H1 (cell line): Measurements from ENCODE around the gene PI16. TPM values are rescaled to one million over a fixed set of nuclear protein-coding genes. Genes with fewer than 3 reads are reported as not detected.

Experiments used
- CTCF ChIA-PET: fragments of 300-600 bp; sonication (Branson Sonifier 250); formaldehyde crosslinking; loops from one replicate; lab custom pipeline; 2021; ENCODE audit not compliant: partially characterized antibody; lab: Charles Lee
- POLR2A ChIA-PET: fragments of 300-600 bp; sonication (Branson Sonifier 250); formaldehyde crosslinking; loops from one replicate; lab custom pipeline; 2021; ENCODE audit warnings: inconsistent platforms; ENCODE audit not compliant: partially characterized antibody; lab: Charles Lee
- DNase-seq, 2 experiments: peaks; one replicate each; pipeline versions ENCODE4 v3.0.0 to v3.0.0-alpha.2; 2010 to 2022; ENCODE audit warnings: low spot score in 2 of 2, low read depth in 1 of 2, mixed read lengths in 1 of 2
- FAIRE-seq: peaks from 2 replicates; lab custom pipeline; 2011; peaks lifted over from hg19 to GRCh38; lab: Jason Lieb, UNC
- H2AFZ ChIP-seq: 2 replicates; pipeline ENCODE4 v1.8.1; 2012; ENCODE audit warnings: low read length, inconsistent platforms
- H2AK5ac ChIP-seq: 2 replicates; pipeline ENCODE4 v1.6.1; 2013; ENCODE audit warnings: low read depth, low read length
- H2BK120ac ChIP-seq: replicated peaks from 2 replicates; pipeline ENCODE3; 2013; ENCODE audit warnings: low read depth, low read length, inconsistent platforms
- H2BK12ac ChIP-seq: 2 replicates; pipeline ENCODE4 v1.6.1; 2013; ENCODE audit warnings: low read depth, low read length
- H2BK15ac ChIP-seq: 2 replicates; pipeline ENCODE4 v1.6.1; 2013; ENCODE audit warnings: low read length
- H2BK20ac ChIP-seq: 2 replicates; pipeline ENCODE4 v1.6.1; 2013; ENCODE audit warnings: low read length
- H2BK5ac ChIP-seq: 2 replicates; pipeline ENCODE4 v1.6.1; 2013; ENCODE audit warnings: low read depth, low read length
- H3K14ac ChIP-seq: 2 replicates; pipeline ENCODE4 v1.6.1; 2013; ENCODE audit warnings: inconsistent platforms; ENCODE audit not compliant: insufficient read length
- H3K18ac ChIP-seq: 2 replicates; pipeline ENCODE4 v1.6.1; 2013; ENCODE audit warnings: low read length; ENCODE audit errors: extremely low read depth
- H3K23ac ChIP-seq: 2 replicates; pipeline ENCODE4 v1.6.1; 2013; ENCODE audit warnings: inconsistent platforms; ENCODE audit not compliant: insufficient read length
- H3K23me2 ChIP-seq: 2 replicates; pipeline ENCODE4 v1.6.1; 2013; ENCODE audit warnings: low read depth, low read length
- H3K27ac ChIP-seq: 2 replicates; pipeline ENCODE4 v1.6.1; 2011; ENCODE audit warnings: low read depth, low read length, inconsistent platforms
- H3K27me3 ChIP-seq, 4 experiments: replicated peaks in 1 of 4; 1 replicate in 1 of 4; 2 replicates in 3 of 4; pipeline versions ENCODE4 v1.6.1 to v1.8.1; 2011 to 2013; ENCODE audit warnings: low read length in 3 of 4, mild to moderate bottlenecking in 3 of 4, inconsistent platforms in 2 of 4, mixed read lengths in 2 of 4, moderate library complexity in 1 of 4; ENCODE audit not compliant: control insufficient read depth in 3 of 4, insufficient read depth in 3 of 4; ENCODE audit errors: extremely low read depth in 1 of 4
- H3K36me3 ChIP-seq, 4 experiments: 2 replicates each; pipeline versions ENCODE4 v1.6.1 to v1.8.1; 2011 to 2013; ENCODE audit warnings: mild to moderate bottlenecking in 4 of 4, low read length in 3 of 4, moderate library complexity in 2 of 4, control low read depth in 1 of 4, inconsistent platforms in 1 of 4; ENCODE audit not compliant: insufficient read depth in 4 of 4, control insufficient read depth in 2 of 4
- H3K4ac ChIP-seq: replicated peaks from 2 replicates; pipeline ENCODE3; 2013; ENCODE audit warnings: low read length, low read depth, mixed read lengths, inconsistent platforms; ENCODE audit not compliant: insufficient read length
- H3K4me1 ChIP-seq, 4 experiments: replicated peaks in 1 of 4; 1 replicate in 1 of 4; 2 replicates in 3 of 4; pipeline versions ENCODE4 v1.6.1 to v1.8.1; 2011 to 2013; ENCODE audit warnings: low read length in 3 of 4, inconsistent platforms in 2 of 4, mixed read lengths in 1 of 4; ENCODE audit not compliant: insufficient read depth in 4 of 4, control insufficient read depth in 3 of 4
- H3K4me2 ChIP-seq, 2 experiments: 2 replicates each; pipeline versions ENCODE4 v1.6.1 to v1.8.1; 2011 to 2013; ENCODE audit warnings: low read depth in 2 of 2, low read length in 2 of 2, control low read depth in 1 of 2, inconsistent platforms in 1 of 2, mild to moderate bottlenecking in 1 of 2; ENCODE audit not compliant: insufficient read depth in 1 of 2
- H3K4me3 ChIP-seq, 4 experiments: fragments of 200-600, 300-600 bp in 1 of 4; sonication (generic), shearing (Covaris generic), sonication (Bioruptor Twin) in 1 of 4; 2 replicates each; pipeline versions ENCODE4 v1.5.1 to v1.8.1; 2011 to 2016; ENCODE audit warnings: low read length in 4 of 4, low read depth in 3 of 4, control low read depth in 2 of 4, inconsistent platforms in 2 of 4, mild to moderate bottlenecking in 2 of 4, mixed read lengths in 1 of 4, moderate library complexity in 1 of 4; ENCODE audit not compliant: insufficient read depth in 2 of 4; ENCODE audit errors: extremely low read depth in 1 of 4
- H3K56ac ChIP-seq: replicated peaks from 2 replicates; pipeline ENCODE3; 2013; ENCODE audit warnings: low read depth, mild to moderate bottlenecking, mixed read lengths, low read length, inconsistent platforms; ENCODE audit not compliant: insufficient read length
- H3K79me1 ChIP-seq: 2 replicates; pipeline ENCODE4 v1.6.1; 2013; ENCODE audit warnings: low read depth, low read length, control low read depth
- H3K79me2 ChIP-seq, 2 experiments: 2 replicates each; pipeline versions ENCODE4 v1.6.1 to v1.8.1; 2012 to 2013; ENCODE audit warnings: low read length in 2 of 2, mild to moderate bottlenecking in 2 of 2, inconsistent platforms in 1 of 2; ENCODE audit not compliant: insufficient read depth in 2 of 2, control insufficient read depth in 1 of 2
- H3K9ac ChIP-seq, 4 experiments: replicated peaks in 1 of 4; 1 replicate in 1 of 4; 2 replicates in 3 of 4; pipeline versions ENCODE4 v1.6.1 to v1.8.1; 2011 to 2013; ENCODE audit warnings: low read depth in 3 of 4, low read length in 3 of 4, control low read depth in 2 of 4, mild to moderate bottlenecking in 2 of 4, moderate library complexity in 2 of 4, inconsistent platforms in 1 of 4; ENCODE audit errors: extremely low read depth in 1 of 4
- H3K9me3 ChIP-seq, 2 experiments: 2 replicates each; pipeline versions ENCODE4 v1.6.1 to v1.8.1; 2012 to 2013; ENCODE audit warnings: mild to moderate bottlenecking in 2 of 2, moderate library complexity in 2 of 2, control low read depth in 1 of 2, inconsistent platforms in 1 of 2, low read depth in 1 of 2, low read length in 1 of 2, mixed read lengths in 1 of 2; ENCODE audit not compliant: insufficient read depth in 2 of 2
- H4K20me1 ChIP-seq, 2 experiments: replicated peaks in 1 of 2; 2 replicates each; pipeline versions ENCODE3 to v1.8.1; 2011 to 2013; ENCODE audit warnings: inconsistent platforms in 2 of 2, low read length in 2 of 2, mild to moderate bottlenecking in 1 of 2; ENCODE audit not compliant: insufficient read depth in 2 of 2, control insufficient read depth in 1 of 2
- H4K5ac ChIP-seq: 2 replicates; pipeline ENCODE4 v1.6.1; 2013; ENCODE audit warnings: low read length, low read depth, mixed read lengths, inconsistent platforms; ENCODE audit not compliant: insufficient read length
- H4K8ac ChIP-seq: 2 replicates; pipeline ENCODE4 v1.8.0; 2013; ENCODE audit warnings: mild to moderate bottlenecking, moderate library complexity, low read length, inconsistent platforms; ENCODE audit not compliant: insufficient read depth; ENCODE audit errors: extremely low read depth
- H4K91ac ChIP-seq: replicated peaks from 2 replicates; pipeline ENCODE3; 2013; ENCODE audit warnings: low read length, mixed read lengths, inconsistent platforms; ENCODE audit not compliant: insufficient read length
- SAP30 ChIP-seq: fragments of 300-600 bp; sonication (generic); IDR thresholded peaks from 2 replicates; pipeline ENCODE4 v1.7.1; 2012; ENCODE audit warnings: low read length, moderate library complexity, mild to moderate bottlenecking, inconsistent platforms; ENCODE audit not compliant: insufficient read depth, insufficient replicate concordance
- WGBS, 2 experiments: shearing (Covaris generic) in 1 of 2; methylation state at CpG; one replicate each; pipeline versions ENCODE4 v1.1.6 to v1.1.7; 2013 to 2015; ENCODE audit warnings: low lambda C conversion rate in 2 of 2, mixed read lengths in 2 of 2, inconsistent platforms in 1 of 2, low coverage in 1 of 2, missing lambda C conversion rate in 1 of 2; ENCODE audit not compliant: insufficient replicate concordance in 2 of 2, insufficient coverage in 1 of 2, insufficient read length in 1 of 2; ENCODE audit errors: extremely low coverage in 1 of 2, missing lambda C conversion rate in 1 of 2; 5-methylcytosine and 5-hydroxymethylcytosine counted together
- polyA plus RNA-seq, 7 experiments: library from polyadenylated mRNA; depleted of rRNA in 3 of 7; stranded (reverse) in 5 of 7; unstranded in 2 of 7; fragments of >200 nt in 5 of 7; fragments of 200-250 nt in 2 of 7; gene quantifications; 1 replicate in 5 of 7; 2 replicates in 1 of 7; 4 replicates in 1 of 7; pipeline versions ENCODE4 v1.2.1 to v1.2.3, GENCODE V29; 2011 to 2013; ENCODE audit warnings: missing spikeins in 2 of 7, mixed read lengths in 2 of 7
- total RNA-seq: library from RNA; stranded (reverse); fragmentation: NEBNext Ultra II Directional; extraction: Animal tissue kit (Norgen Biotek cat#: 25700); gene quantifications from 2 replicates; pipeline ENCODE4 v1.2.1, GENCODE V29; 2021

PI16 gene
- total and polyA plus RNA-seq, 2 of the 8 experiments (the other 6 are each of a cell fraction or from before 2014, with no cell fraction given), result 0.05 TPM; not detected in 1

GRCh38 chr6:36929152-36929551 is 25.4 kb upstream of the PI16 start:
- Histone ChIP-seq H3K79me1 (no peaks in the 10 kb centered on the region), H3K9ac (no peak overlapping the region), H4K5ac (no peak overlapping the region), H2AK5ac (no peak overlapping the region), H3K9me3 (no peaks in the 10 kb centered on the region), H4K91ac (no peak overlapping the region), H3K27ac (no peak overlapping the region), H3K23ac (no peak overlapping the region), H3K4me2 (no peak overlapping the region), H3K23me2 (no peaks in the 10 kb centered on the region), H4K20me1 (peaks cover 0 to 2% of the 10 kb centered on the region in 2 experiments), H3K4me3 (no peak overlapping the region), H4K8ac (no peak overlapping the region), H3K79me2 (no peaks in the 10 kb centered on the region), H2BK5ac (no peak overlapping the region), H3K14ac (no peak overlapping the region), H3K4ac (no peak overlapping the region), H2AFZ (no peak overlapping the region), H3K18ac (no peak overlapping the region), H3K36me3 (no peaks in the 10 kb centered on the region), H2BK120ac (no peak overlapping the region), H3K56ac (no peak overlapping the region), H2BK20ac (no peak overlapping the region), H3K4me1 (no peaks in the 10 kb centered on the region), H2BK15ac (no peak overlapping the region), H3K27me3 (no peaks in the 10 kb centered on the region), H2BK12ac (no peak overlapping the region)
- WGBS, 2 experiments, result 82% methylated on average over 10 of the region's 10 CpGs; no CpG with 5 or more reads in 1 of the 2 experiments
- TF ChIP-seq SAP30, result no peak
- DNase-seq (no peak), FAIRE-seq (no peak)
- CTCF ChIA-PET, result no interaction called here
- POLR2A ChIA-PET, result no interaction called here
